HEK293 (cell line): ENCODE results near the gene ZCCHC17.
A peak's percentile ranks its signal among the peaks of the same experiment; 100 is the strongest.

ENCODE experiments used
- CTCF ChIA-PET: fragments of 350-600 bp; formaldehyde crosslinking; extraction: SDS; loops from one replicate; lab custom pipeline; 2021; ENCODE audit warnings: antibody characterized with exemption; lab: Yijun Ruan, JAX
- POLR2A ChIA-PET: fragments of 300-600 bp; formaldehyde crosslinking; extraction: SDS; loops from one replicate; lab custom pipeline; 2020; ENCODE audit warnings: antibody characterized with exemption, inconsistent platforms; lab: Yijun Ruan, JAX
- H3K27ac ChIP-seq: fragments of 200-500 bp; sonication (Bioruptor generic); 2 replicates; pipeline ENCODE4 v1.5.1; 2014; ENCODE audit warnings: low read depth, low read length, control low read depth, inconsistent platforms; ENCODE audit errors: extremely low read depth
- H3K36me3 ChIP-seq, 2 experiments: fragments of 200-500 bp in 1 of 2; sonication (Bioruptor generic) in 1 of 2; 1 replicate in 1 of 2; 2 replicates in 1 of 2; pipeline ENCODE4 v1.5.1; 2014 to 2017; ENCODE audit warnings: inconsistent platforms in 2 of 2, low read length in 2 of 2; ENCODE audit not compliant: control insufficient read depth in 2 of 2, insufficient read depth in 1 of 2
- H3K4me1 ChIP-seq: fragments of 200-500 bp; sonication (Bioruptor generic); 2 replicates; pipeline ENCODE4 v1.5.1; 2014; ENCODE audit warnings: mild to moderate bottlenecking, low read length, inconsistent platforms; ENCODE audit not compliant: control insufficient read depth, insufficient read depth
- H3K4me3 ChIP-seq: 2 replicates; pipeline ENCODE4 v1.5.1; 2011; ENCODE audit warnings: low read depth, mild to moderate bottlenecking, control low read depth, low read length, moderate library complexity
- H3K9me3 ChIP-seq: fragments of 200-500 bp; sonication (Bioruptor generic); 2 replicates; pipeline ENCODE4 v1.5.1; 2014; ENCODE audit warnings: low read depth, low read length, inconsistent platforms; ENCODE audit not compliant: control insufficient read depth, insufficient read depth
- GFI1B ChIP-seq: fragments of 450-650 bp; formaldehyde crosslinking; IDR thresholded peaks from 2 replicates; pipeline ENCODE4 v1.5.1; 2016; ENCODE audit warnings: missing biosample characterization, missing genetic modification characterization
- GLIS1 ChIP-seq: fragments of 450-650 bp; formaldehyde crosslinking; IDR thresholded peaks from 2 replicates; pipeline ENCODE4 v1.5.1; 2016; ENCODE audit warnings: missing biosample characterization, missing genetic modification characterization
- TSHZ1 ChIP-seq: fragments of 450-650 bp; formaldehyde crosslinking; IDR thresholded peaks from 2 replicates; pipeline ENCODE4 v1.5.1; 2016; ENCODE audit warnings: missing biosample characterization, missing genetic modification characterization, borderline replicate concordance
- ZBTB26 ChIP-seq: fragments of 450-650 bp; formaldehyde crosslinking; optimal IDR thresholded peaks from 2 replicates; pipeline ENCODE3; 2016; ENCODE audit warnings: missing biosample characterization, mild to moderate bottlenecking, missing genetic modification characterization
- ZEB2 ChIP-seq: fragments of 450-650 bp; formaldehyde crosslinking; IDR thresholded peaks from 2 replicates; pipeline ENCODE4 v1.5.1; 2016; ENCODE audit warnings: missing biosample characterization, missing genetic modification characterization
- ZFP37 ChIP-seq: fragments of 450-650 bp; formaldehyde crosslinking; IDR thresholded peaks from 2 replicates; pipeline ENCODE4 v1.5.1; 2016; ENCODE audit warnings: missing biosample characterization, missing genetic modification characterization
- ZNF175 ChIP-seq: fragments of 450-650 bp; formaldehyde crosslinking; IDR thresholded peaks from 2 replicates; pipeline ENCODE4 v1.5.1; 2016; ENCODE audit warnings: missing biosample characterization, missing genetic modification characterization
- ZNF24 ChIP-seq: fragments of 450-650 bp; formaldehyde crosslinking; IDR thresholded peaks from 2 replicates; pipeline ENCODE4 v1.5.1; 2016; ENCODE audit warnings: missing biosample characterization, missing genetic modification characterization
- ZNF529 ChIP-seq: fragments of 450-650 bp; formaldehyde crosslinking; IDR thresholded peaks from 2 replicates; pipeline ENCODE4 v1.5.1; 2017; ENCODE audit warnings: missing genetic modification characterization, missing biosample characterization; ENCODE audit not compliant: insufficient replicate concordance
- ZNF549 ChIP-seq: fragments of 450-650 bp; IDR thresholded peaks from 2 replicates; pipeline ENCODE4 v1.5.1; 2018; ENCODE audit warnings: missing biosample characterization, missing genetic modification characterization, mild to moderate bottlenecking, inconsistent platforms, moderate library complexity
- ZNF610 ChIP-seq: fragments of 450-650 bp; formaldehyde crosslinking; IDR thresholded peaks from 2 replicates; pipeline ENCODE4 v1.5.1; 2016; ENCODE audit warnings: missing biosample characterization, missing genetic modification characterization, borderline replicate concordance
- ZNF776 ChIP-seq: fragments of 450-650 bp; formaldehyde crosslinking; IDR thresholded peaks from 2 replicates; pipeline ENCODE4 v1.5.0; 2017; ENCODE audit warnings: missing biosample characterization, missing genetic modification characterization, borderline replicate concordance
- ZNF785 ChIP-seq: fragments of 450-650 bp; formaldehyde crosslinking; IDR thresholded peaks from 2 replicates; pipeline ENCODE4 v1.5.1; 2016; ENCODE audit warnings: missing biosample characterization, missing genetic modification characterization
- TF ChIP-seq, protein P1 (sequence below): fragments of 450-650 bp; formaldehyde crosslinking; IDR thresholded peaks from 2 replicates; pipeline ENCODE4 v1.5.1; 2016; ENCODE audit warnings: missing biosample characterization, missing genetic modification characterization
- TF ChIP-seq, protein P2 (sequence below): fragments of 450-650 bp; formaldehyde crosslinking; IDR thresholded peaks from 2 replicates; pipeline ENCODE4 v1.5.1; 2016; ENCODE audit warnings: missing biosample characterization, missing genetic modification characterization

ZCCHC17 gene

GRCh38 chr1:31390071-31390470 lies 93.2 kb downstream of the ZCCHC17 start:
- H3K9me3 ChIP-seq: no peaks in the 10 kb centered on the region
- no peaks in the 10 kb centered on the region for H3K36me3 ChIP-seq
- H3K27ac ChIP-seq: no peak overlapping the region
- no peaks in the 10 kb centered on the region for H3K4me1 ChIP-seq
- TF ChIP-seq ZNF776 (tag by site-specific recombination) (no peak), ZNF175 (tag by site-specific recombination) (no peak), ZNF529 (tag by site-specific recombination) (no peak), ZNF610 (tag by site-specific recombination) (no peak), ZNF549 (no peak), GFI1B (tag by site-specific recombination) (no peak)
- TF ChIP-seq, all 188 proteins: peak for 0
- H3K4me3 ChIP-seq: no peak overlapping the region
- ChIA-PET POLR2A (interaction anchor here (0.6 to 1.7 kb wide), 2 partner anchors 93 to 196 kb away, joined by 4 to 6 read pairs; partner anchors contain the start of genes SNRNP40 and ZCCHC17), CTCF (interaction anchor here (0.7 to 1.8 kb wide), 9 partner anchors 17 to 857 kb away, joined by 3 to 8 read pairs (median 3); no protein-coding TSS in a partner anchor)

DNA sequence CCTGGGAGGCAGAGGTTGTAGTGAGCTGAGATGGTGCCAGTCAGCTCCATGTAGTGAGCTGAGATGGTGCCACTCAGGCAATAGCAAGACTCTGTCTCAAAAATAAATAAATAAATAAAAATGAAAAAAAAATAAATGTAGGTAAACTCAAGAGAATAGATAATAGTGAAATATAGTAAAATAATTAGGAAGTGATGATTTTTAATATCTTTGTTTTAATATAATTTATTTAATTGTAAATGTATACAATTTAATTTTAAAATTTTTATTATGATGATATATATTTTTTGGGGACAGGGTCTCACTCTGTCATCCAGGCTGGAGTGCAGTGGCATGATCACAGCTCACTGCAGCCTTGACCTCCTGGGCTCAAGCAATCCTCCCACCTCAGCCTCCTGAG lies 96.6 kb downstream of the ZCCHC17 start:
- Histone ChIP-seq H3K4me3 (no peak overlapping the region), H3K36me3 (no peaks in the 10 kb centered on the region), H3K9me3 (no peaks in the 10 kb centered on the region), H3K4me1 (no peaks in the 10 kb centered on the region), H3K27ac (no peak overlapping the region)
- POLR2A ChIA-PET: interaction anchor here (0.6 to 2.2 kb wide), 2 partner anchors 21 to 97 kb away, joined by 3 to 6 read pairs; partner anchors contain the start of genes FABP3, SNRNP40 and ZCCHC17
- TF ChIP-seq ZFP37 (tag by site-specific recombination): no peak
- CTCF ChIA-PET: interaction anchor here (0.6 to 7.5 kb wide), 7 partner anchors 9 to 208 kb away, joined by 4 to 146 read pairs (median 9); no protein-coding TSS in a partner anchor

DNA sequence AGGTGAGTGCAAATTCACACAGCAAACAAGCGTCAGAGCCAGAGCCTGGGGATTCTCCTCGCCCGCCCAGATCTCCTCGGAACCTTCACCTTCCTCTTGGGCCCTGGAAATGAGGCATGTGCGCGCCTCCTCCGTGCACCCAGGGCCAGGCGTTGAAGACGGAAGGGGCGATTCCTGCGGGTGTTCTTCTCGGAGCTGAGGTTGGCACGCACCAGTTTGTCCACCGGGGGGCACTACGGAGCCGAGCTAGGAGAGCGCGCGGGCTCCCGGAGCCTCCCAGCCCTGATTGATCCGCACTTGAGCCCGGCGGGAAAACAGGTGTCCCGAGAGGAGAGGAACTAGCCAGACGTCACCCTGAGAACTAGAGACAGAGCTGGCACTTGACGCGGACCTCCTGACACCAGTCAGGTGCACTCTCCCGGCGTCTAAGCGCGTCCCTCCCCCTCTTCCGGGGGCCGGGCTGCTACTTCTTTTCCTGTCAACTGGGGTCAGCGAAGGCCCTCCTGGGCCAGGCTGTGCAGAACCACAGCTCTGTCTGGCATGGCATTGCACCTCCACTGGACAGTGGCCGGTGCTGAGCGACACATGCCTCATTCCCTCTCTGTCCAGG lies 97.9 kb downstream of the ZCCHC17 start:
- ChIA-PET POLR2A (interaction anchor here (0.5 to 2.2 kb wide), 4 partner anchors 10 to 118 kb away, joined by 3 to 6 read pairs (median 4); partner anchors contain the start of genes SNRNP40 and ZCCHC17), CTCF (interaction anchor here (0.5 to 7.5 kb wide), 42 partner anchors 8 to 439 kb away, joined by 3 to 146 read pairs (median 4); partner anchors contain the start of genes FABP3, HCRTR1 and SERINC2)
- Histone ChIP-seq H3K4me3 (peak overlapping the region; percentile 27), H3K27ac (no peak overlapping the region), H3K9me3 (no peaks in the 10 kb centered on the region), H3K4me1 (no peaks in the 10 kb centered on the region), H3K36me3 (no peaks in the 10 kb centered on the region)
- TF ChIP-seq ZNF24 (tag by site-specific recombination) (peak; percentile 51; the same call in 1 of the 2 replicates), GLIS1 (tag by site-specific recombination) (peak; percentile 69), ZNF785 (tag by site-specific recombination) (no peak), ZBTB26 (tag by site-specific recombination) (peak; percentile 80), TSHZ1 (peak; percentile 46; the same call in 1 of the 2 replicates), ZFP37 (tag by site-specific recombination) (peak; percentile 57; the same call in 1 of the 2 replicates), ZEB2 (tag by site-specific recombination) (peak; percentile 65)
- TF ChIP-seq, protein P1, sequence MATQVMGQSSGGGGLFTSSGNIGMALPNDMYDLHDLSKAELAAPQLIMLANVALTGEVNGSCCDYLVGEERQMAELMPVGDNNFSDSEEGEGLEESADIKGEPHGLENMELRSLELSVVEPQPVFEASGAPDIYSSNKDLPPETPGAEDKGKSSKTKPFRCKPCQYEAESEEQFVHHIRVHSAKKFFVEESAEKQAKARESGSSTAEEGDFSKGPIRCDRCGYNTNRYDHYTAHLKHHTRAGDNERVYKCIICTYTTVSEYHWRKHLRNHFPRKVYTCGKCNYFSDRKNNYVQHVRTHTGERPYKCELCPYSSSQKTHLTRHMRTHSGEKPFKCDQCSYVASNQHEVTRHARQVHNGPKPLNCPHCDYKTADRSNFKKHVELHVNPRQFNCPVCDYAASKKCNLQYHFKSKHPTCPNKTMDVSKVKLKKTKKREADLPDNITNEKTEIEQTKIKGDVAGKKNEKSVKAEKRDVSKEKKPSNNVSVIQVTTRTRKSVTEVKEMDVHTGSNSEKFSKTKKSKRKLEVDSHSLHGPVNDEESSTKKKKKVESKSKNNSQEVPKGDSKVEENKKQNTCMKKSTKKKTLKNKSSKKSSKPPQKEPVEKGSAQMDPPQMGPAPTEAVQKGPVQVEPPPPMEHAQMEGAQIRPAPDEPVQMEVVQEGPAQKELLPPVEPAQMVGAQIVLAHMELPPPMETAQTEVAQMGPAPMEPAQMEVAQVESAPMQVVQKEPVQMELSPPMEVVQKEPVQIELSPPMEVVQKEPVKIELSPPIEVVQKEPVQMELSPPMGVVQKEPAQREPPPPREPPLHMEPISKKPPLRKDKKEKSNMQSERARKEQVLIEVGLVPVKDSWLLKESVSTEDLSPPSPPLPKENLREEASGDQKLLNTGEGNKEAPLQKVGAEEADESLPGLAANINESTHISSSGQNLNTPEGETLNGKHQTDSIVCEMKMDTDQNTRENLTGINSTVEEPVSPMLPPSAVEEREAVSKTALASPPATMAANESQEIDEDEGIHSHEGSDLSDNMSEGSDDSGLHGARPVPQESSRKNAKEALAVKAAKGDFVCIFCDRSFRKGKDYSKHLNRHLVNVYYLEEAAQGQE (tag by site-specific recombination): peak; percentile 39
- TF ChIP-seq, protein P2, sequence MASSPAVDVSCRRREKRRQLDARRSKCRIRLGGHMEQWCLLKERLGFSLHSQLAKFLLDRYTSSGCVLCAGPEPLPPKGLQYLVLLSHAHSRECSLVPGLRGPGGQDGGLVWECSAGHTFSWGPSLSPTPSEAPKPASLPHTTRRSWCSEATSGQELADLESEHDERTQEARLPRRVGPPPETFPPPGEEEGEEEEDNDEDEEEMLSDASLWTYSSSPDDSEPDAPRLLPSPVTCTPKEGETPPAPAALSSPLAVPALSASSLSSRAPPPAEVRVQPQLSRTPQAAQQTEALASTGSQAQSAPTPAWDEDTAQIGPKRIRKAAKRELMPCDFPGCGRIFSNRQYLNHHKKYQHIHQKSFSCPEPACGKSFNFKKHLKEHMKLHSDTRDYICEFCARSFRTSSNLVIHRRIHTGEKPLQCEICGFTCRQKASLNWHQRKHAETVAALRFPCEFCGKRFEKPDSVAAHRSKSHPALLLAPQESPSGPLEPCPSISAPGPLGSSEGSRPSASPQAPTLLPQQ: peak; percentile 58
